Peyer's patch (tissue), 4 donors: Measurements from ENCODE around the gene OGN.

Experiments used
- POLR2A ChIP-seq, 2 donors: fragments of 450-650 bp; IDR thresholded peaks; one replicate each; pipeline ENCODE4 v1.5.1; 2017; ENCODE audit warnings: antibody characterized with exemption in 2 of 2, mild to moderate bottlenecking in 2 of 2, moderate library complexity in 2 of 2
- TF ChIP-seq, protein P1 (sequence below), 6 experiments: fragments of 450-650 bp in 4 of 6; fragments of 200-600 bp in 2 of 6; sonication (generic) in 1 of 6; IDR thresholded peaks; one replicate each; pipeline ENCODE4 v1.5.1; 2017 to 2019; ENCODE audit warnings: antibody characterized with exemption in 6 of 6, mild to moderate bottlenecking in 3 of 6, moderate library complexity in 1 of 6

GRCh38 chr9:92385001-92385400 is 19.4 kb downstream of the OGN start:
- TF ChIP-seq, protein P1, sequence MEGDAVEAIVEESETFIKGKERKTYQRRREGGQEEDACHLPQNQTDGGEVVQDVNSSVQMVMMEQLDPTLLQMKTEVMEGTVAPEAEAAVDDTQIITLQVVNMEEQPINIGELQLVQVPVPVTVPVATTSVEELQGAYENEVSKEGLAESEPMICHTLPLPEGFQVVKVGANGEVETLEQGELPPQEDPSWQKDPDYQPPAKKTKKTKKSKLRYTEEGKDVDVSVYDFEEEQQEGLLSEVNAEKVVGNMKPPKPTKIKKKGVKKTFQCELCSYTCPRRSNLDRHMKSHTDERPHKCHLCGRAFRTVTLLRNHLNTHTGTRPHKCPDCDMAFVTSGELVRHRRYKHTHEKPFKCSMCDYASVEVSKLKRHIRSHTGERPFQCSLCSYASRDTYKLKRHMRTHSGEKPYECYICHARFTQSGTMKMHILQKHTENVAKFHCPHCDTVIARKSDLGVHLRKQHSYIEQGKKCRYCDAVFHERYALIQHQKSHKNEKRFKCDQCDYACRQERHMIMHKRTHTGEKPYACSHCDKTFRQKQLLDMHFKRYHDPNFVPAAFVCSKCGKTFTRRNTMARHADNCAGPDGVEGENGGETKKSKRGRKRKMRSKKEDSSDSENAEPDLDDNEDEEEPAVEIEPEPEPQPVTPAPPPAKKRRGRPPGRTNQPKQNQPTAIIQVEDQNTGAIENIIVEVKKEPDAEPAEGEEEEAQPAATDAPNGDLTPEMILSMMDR (IDR thresholded peaks at IDR 0.05) = no peak
- no peak for TF ChIP-seq POLR2A (IDR thresholded peaks at IDR 0.05)
